GM18502 (cell line): ENCODE results near the gene CNMD.

ENCODE experiments used
- ATAC-seq: cut with Tn5 transposase; IDR thresholded peaks from one replicate; pipeline ENCODE4 v1.9.1; 2021; ENCODE audit warnings: mild to moderate bottlenecking; ENCODE audit not compliant: unreplicated experiment, poor library complexity

CNMD gene

GRCh38 chr13:52739468-52740071, at the start of gene CNMD:
Gene CNMD (minus strand): TSS chr13:52739820. CDS start chr13:52739701, 119 bp downstream.
- no peak for ATAC-seq

- ATAC-seq: no peak
Observed at GRCh38 chr13:52788011-52788410, 48.4 kb upstream of the CNMD start.

DNA sequence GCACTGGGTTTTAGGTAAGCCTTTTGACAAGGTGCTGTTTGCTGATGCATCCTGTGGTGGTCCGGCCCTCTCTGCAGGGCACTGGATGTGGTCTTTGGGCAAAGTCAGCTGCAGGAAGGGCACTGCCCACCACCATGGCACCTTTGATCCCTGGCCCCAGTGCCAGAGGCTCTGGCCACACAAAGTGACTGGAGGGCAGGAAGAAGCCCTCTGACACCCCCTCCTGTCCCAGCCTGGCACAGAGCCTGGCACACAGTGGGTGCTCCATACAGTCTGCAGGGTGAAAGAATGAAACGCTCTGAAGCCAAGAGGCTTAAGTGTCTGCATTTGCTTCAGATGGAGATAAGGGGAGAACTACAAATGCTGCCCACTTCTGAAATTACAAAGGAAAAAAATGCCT, 47.6 kb upstream of the CNMD start:
- ATAC-seq: no peak

DNA sequence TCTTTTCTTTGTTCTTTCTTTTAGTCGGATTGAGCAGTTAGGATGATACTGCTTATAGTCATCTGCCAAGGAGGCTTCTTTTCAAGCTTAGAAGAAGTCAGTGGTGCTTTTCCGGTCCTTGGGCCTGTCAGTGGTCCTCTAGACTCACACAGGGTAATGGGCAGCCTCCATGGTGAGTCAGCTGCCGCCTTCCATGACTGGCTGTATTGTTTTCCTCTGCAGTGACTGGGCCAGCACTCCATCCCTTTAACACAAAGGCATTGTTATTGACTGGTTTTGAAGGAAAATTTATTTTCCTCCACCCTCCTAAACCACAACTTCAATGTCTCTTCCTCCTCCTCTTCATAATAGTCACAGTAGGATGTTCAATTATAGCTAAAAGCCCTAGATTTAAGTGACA, 47.1 kb upstream of the CNMD start:
- ATAC-seq: no peak

GRCh38 chr13:52785739-52786138, 46.1 kb upstream of the CNMD start:
- no peak for ATAC-seq

DNA sequence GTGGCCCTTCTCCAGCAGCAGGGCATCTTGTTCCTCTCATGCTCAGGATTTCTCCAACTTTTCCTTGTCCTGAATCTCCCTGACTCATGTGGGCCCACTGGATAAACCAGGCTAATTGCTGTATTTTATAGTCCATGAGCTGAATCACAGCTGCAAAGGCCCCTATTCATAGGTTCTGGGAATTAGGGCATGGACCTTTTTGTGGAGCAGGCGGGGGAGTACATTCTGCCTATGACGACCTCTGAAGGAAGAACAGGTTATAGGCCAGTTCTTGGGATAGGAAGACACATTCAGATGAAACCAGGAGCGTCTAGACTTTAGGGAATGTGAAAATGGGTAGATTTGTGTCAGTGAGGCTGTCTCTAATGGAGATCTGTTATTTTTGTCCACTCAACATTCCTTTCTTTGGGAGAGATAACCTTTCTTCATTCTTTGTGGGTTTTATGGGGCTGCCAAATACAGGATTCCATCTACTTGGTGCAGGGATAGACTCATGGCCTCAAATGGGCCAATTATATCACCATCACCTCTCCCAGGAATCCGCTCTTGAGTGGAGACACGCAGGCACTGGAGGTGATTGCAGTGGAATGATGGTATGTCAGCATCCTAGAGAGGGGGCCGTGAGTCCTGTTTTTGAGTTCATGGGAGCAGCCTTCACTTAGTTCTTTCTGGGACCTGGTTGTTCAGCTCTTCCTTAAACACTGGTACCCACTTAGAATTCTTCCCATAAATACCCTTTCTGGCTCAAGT, 45.1 kb upstream of the CNMD start:
- ATAC-seq: no peak

GRCh38 chr13:52783943-52784342, 44.3 kb upstream of the CNMD start:
- ATAC-seq: no peak

DNA sequence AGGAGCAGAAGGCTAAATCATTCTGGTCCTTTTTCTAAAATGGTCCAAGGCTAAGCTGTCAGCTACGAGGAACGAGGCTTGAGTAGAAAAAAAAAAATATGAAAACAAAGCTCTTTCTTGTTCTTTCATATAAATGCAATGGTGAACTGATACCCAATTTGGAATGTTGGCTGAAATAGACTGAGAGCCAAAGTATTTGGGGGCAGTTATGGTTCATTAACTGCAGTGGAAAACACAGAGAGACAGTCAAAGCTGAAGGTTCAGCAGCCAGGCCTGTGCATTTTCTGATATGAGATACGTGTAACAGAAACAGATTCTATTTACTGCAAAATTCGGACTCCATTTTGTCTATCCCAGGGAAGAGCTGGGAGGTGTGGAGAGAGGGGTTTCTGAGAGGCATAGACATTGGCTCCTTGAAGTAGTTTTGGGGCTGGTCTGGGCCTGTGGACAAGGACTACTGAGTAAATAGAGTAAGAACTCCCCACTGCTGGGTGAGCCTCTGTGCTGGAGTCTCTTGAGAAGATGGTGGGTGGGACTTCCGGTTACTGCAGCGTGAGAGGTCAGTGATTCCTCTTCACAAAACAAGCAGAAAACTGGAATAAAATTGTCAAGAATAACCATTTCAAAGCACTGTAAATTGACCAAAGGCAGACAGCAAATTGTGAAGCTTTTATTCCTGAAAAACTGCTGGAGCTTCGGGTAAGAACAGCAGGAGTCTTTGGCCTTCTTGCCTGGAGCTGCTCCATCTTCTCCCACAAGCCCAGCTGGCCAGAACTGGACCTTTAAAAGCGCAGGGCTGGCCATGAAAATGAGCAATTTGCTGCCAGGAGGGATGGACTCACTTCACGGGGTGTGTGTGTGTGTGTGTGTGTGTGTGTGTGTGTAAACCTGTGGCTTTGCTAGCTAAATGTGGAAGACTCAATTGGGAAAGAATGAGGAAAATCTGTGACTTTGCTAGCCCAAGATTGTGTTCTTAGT, 43.1 kb upstream of the CNMD start:
- no peak for ATAC-seq

GRCh38 chr13:52780611-52781010, 41.0 kb upstream of the CNMD start:
- no peak for ATAC-seq

- no peak for ATAC-seq
Observed at GRCh38 chr13:52780092-52780491, 40.5 kb upstream of the CNMD start.

DNA sequence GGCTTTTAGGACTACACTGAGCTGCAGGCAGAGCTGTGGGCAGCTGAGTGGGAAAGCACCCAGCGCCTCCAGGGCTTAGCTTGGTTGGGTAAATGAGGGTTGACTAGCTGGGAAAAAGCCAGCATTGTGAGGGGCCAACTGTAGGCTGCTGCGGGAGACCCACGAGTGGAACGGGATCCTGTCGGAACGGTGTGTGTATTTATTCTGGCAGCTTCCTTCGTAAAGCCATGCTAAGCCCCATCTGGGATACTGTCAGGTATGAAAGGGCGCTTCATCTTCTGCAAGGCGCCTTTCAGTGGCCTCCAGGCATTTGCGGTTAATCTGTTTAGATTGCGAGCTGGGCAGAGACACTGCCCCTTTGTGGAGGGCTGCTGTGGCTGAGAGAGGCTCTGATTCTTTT, 39.5 kb upstream of the CNMD start:
- no peak for ATAC-seq

- ATAC-seq: no peak
Observed at GRCh38 chr13:52776726-52777125, 37.1 kb upstream of the CNMD start.

DNA sequence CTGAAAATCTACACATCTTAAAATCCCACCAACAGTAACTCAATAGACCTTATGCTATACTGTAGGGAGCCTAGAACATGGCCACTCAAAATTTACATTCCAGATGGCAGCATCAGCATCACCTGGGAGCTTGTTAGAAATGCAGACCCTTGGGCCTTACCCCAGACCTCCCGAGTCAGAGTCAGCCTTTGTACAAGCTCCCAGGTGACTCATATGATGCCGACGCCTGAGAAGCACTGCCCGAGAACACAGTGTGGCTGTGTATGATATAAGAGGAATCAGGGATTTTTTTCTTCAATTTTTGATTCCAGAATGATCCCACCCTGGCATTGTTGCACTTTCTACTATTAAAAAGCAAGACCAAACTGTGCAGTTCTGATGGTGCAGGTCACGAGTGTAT, 35.9 kb upstream of the CNMD start:
- ATAC-seq: no peak

GRCh38 chr13:52767949-52768516, 28.4 kb upstream of the CNMD start:
- ATAC-seq: no peak

- ATAC-seq: no peak
Observed at GRCh38 chr13:52765611-52766390, 26.2 kb upstream of the CNMD start.

DNA sequence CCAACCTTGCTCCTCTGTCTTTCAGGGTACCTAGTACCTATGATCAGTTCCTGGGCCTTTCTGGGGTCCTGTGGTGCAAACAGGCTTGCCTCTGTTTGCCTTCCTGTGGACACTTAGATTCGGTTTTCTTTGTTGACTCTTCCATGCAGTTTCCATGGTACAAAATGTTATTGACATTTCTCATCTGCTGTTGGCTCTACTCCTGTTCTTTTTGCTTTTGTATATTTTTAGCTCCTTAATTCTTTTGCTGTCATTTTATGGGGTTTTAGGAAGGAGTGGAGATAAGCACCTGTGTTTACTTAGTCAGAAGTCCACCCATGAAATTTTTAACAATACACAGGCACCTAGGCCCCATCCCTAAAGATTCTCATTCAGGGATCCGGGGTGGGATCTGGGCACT, 20.5 kb upstream of the CNMD start:
- no peak for ATAC-seq

DNA sequence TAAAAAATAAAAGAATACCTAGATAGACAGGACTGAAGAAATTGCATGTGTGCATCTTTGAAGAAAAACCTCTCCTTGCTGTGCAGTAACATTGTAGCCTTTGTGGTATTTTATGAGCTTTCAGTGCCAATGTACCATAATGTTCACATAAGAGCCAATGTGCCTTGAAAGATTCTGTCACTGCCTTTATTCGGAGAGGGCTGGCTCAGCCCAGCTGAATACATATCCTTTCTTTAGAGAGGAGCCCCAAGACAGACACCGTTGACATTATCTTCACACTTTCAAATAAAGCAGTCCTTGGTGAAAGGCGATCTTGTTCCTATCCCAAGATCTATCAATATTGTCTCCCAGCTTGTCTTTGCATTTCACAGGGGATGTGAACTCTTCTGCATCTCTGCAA, 18.5 kb upstream of the CNMD start:
- ATAC-seq: no peak

GRCh38 chr13:52751196-52751595, 11.6 kb upstream of the CNMD start:
- no peak for ATAC-seq

- no peak for ATAC-seq
Observed at GRCh38 chr13:52750713-52751112, 11.1 kb upstream of the CNMD start.

DNA sequence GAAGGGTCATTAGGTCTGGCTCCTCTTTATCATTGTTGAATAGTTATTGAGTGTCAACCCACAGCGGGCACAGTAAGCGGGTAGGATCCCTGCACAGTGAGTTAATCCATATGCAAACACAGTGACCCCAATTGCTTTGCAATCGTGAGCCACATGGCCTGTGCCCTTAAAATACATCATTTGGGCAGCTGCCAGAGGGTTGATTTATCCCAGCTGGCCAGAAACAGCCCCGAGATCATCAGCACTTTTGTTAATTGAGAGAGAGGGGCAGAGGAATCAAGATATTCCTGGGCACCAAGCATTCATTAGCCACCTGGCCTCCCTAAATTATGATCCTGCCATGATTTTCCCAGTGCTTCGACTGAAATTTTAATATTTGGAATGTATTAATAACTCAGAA, 9.8 kb upstream of the CNMD start:
- no peak for ATAC-seq
